Cardiac muscle cell (in vitro differentiated cells and primary cell): ENCODE data around the gene FAM76A. TPM values are rescaled to one million over a fixed set of nuclear protein-coding genes. Genes with fewer than 3 reads are reported as not detected.
"Not testable (repeated sequence)": the region's sequence is repeated elsewhere in the genome, so short reads cannot be mapped to it uniquely, and the experiment has no call there.

Source experiments
- DNase-seq, 2 donors: peaks; one replicate each; pipeline versions ENCODE4 v3.0.0 to v3.0.0-alpha.2; 2010 to 2017; ENCODE audit warnings: low read depth in 1 of 2, low spot score in 1 of 2
- H3K27ac ChIP-seq: fragments of 200-600 bp; sonication (generic); 2 replicates; pipeline ENCODE4 v1.5.1; 2016
- H3K27me3 ChIP-seq: fragments of 200-600 bp; sonication (generic); 2 replicates; pipeline ENCODE4 v1.6.0; 2016; ENCODE audit warnings: control low read depth
- H3K36me3 ChIP-seq: fragments of 200-600 bp; sonication (generic); 2 replicates; pipeline ENCODE4 v1.5.1; 2016; ENCODE audit warnings: control low read depth
- H3K4me1 ChIP-seq: fragments of 200-600 bp; sonication (generic); 2 replicates; pipeline ENCODE4 v1.8.1; 2017; ENCODE audit warnings: low read depth, mild to moderate bottlenecking, mixed run types
- H3K4me3 ChIP-seq: fragments of 200-600 bp; sonication (generic); 2 replicates; pipeline ENCODE4 v1.5.1; 2016; ENCODE audit warnings: mild to moderate bottlenecking
- H3K9me3 ChIP-seq: fragments of 200-600 bp; sonication (generic); 2 replicates; pipeline ENCODE4 v1.5.1; 2017; ENCODE audit warnings: low read depth, mild to moderate bottlenecking, control low read depth
- polyA plus RNA-seq: library from polyadenylated mRNA; unstranded; fragments of >200 nt; fragmentation: Nextera tagmentation; extraction: Ambion mirVana; gene quantifications from 2 replicates; pipeline ENCODE4 v1.2.1, GENCODE V29; 2016
- total RNA-seq: library from RNA; depleted of rRNA; stranded (reverse); fragments of >200 nt; gene quantifications from 2 replicates; pipeline ENCODE4 v1.2.3, GENCODE V29; 2016
- TF ChIP-seq, protein P1 (sequence below): IDR thresholded peaks from 2 replicates; pipeline ENCODE4 v1.5.1; 2012; ENCODE audit warnings: low read depth, mild to moderate bottlenecking, low read length

The FAM76A gene
- total and polyA plus RNA-seq, 2 experiments from 2014 or later: 3.5 to 13.4 TPM

DNA sequence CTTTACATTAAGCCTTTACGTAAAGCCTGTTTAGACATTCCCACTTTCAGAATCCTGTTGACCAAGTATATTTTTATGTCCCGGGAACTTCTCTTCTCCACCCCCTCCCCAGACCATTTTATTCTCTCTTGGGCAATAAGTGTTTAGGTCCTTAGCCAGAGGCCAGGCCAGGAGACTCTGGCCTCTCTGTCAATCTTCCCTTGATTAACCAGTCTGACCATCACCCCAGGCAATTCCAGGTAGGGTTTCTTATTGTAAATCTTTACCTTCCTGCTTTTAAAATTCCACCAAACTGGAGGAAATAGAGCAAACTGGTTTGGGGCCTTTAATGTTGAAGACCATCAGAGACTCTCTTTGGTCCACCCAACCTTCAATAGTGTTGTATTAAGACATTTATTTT lies 41.6 kb upstream of the FAM76A start:
- TF ChIP-seq, protein P1, sequence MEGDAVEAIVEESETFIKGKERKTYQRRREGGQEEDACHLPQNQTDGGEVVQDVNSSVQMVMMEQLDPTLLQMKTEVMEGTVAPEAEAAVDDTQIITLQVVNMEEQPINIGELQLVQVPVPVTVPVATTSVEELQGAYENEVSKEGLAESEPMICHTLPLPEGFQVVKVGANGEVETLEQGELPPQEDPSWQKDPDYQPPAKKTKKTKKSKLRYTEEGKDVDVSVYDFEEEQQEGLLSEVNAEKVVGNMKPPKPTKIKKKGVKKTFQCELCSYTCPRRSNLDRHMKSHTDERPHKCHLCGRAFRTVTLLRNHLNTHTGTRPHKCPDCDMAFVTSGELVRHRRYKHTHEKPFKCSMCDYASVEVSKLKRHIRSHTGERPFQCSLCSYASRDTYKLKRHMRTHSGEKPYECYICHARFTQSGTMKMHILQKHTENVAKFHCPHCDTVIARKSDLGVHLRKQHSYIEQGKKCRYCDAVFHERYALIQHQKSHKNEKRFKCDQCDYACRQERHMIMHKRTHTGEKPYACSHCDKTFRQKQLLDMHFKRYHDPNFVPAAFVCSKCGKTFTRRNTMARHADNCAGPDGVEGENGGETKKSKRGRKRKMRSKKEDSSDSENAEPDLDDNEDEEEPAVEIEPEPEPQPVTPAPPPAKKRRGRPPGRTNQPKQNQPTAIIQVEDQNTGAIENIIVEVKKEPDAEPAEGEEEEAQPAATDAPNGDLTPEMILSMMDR: no peak
- H3K36me3 ChIP-seq: no peaks in the 10 kb centered on the region
- no peak overlapping the region for H3K4me3 ChIP-seq
- no peaks in the 10 kb centered on the region for H3K4me1 ChIP-seq
- no peaks in the 10 kb centered on the region for H3K27me3 ChIP-seq
- no peak for DNase-seq
- H3K27ac ChIP-seq: no peak overlapping the region
- H3K9me3 ChIP-seq: no peaks in the 10 kb centered on the region

DNA sequence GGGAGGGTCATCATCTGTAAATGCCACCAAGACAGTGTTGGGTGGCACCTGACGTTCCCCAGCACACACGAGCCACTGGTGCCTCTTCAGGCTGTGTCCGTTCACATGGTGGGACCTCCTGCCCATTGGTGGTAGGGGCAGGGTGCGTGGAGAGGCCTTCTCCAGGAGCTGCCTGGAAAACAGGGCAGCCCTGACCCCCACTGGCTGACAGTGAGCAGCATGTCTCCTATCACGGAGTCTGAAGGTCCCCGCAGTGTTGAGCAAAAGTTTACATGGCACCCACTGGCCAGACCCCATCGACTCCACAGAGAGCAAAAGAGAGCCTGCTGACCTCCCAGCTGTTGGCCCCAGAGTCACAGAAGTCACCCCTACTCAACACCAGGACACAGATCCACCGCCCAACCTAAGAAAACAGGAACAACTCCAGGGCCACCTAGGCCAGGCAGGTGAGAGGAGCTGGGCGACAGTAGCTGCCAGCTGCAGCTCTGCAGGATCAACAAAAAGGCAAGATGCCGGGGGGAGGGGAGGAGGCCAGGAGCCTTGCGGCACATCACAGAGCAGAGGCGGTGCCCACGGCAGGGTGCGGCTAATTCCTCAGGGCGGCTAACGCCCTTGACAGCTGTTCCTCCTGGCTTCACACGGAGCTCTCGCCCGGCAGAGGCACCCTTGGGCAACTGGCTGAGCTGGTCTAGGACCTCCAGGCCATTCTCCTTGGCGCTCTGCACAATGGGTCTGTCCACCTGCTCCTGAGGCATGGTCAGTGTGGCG lies 39.4 kb upstream of the FAM76A start:
- H3K27me3 ChIP-seq: no peaks in the 10 kb centered on the region
- TF ChIP-seq, protein P1: no peak
- no peak for DNase-seq
- no peaks in the 10 kb centered on the region for H3K36me3 ChIP-seq
- H3K4me1 ChIP-seq: no peaks in the 10 kb centered on the region
- no peak overlapping the region for H3K4me3 ChIP-seq
- H3K9me3 ChIP-seq: no peaks in the 10 kb centered on the region
- H3K27ac ChIP-seq: no peak overlapping the region

- Histone ChIP-seq H3K4me3 (no peak overlapping the region), H3K36me3 (no peaks in the 10 kb centered on the region), H3K27me3 (no peaks in the 10 kb centered on the region), H3K9me3 (no peaks in the 10 kb centered on the region), H3K4me1 (no peaks in the 10 kb centered on the region), H3K27ac (no peak overlapping the region)
- TF ChIP-seq, protein P1: no peak
- DNase-seq: no peak
Measured at GRCh38 chr1:27687906-27688305, 37.9 kb upstream of the FAM76A start.

GRCh38 chr1:27689423-27690173 lies 36.2 kb upstream of the FAM76A start:
- Histone ChIP-seq H3K4me3 (no peak overlapping the region), H3K4me1 (no peaks in the 10 kb centered on the region), H3K27ac (no peak overlapping the region), H3K9me3 (no peaks in the 10 kb centered on the region), H3K36me3 (no peaks in the 10 kb centered on the region), H3K27me3 (no peaks in the 10 kb centered on the region)
- peak in 1 of 2 donors; percentile 64 for DNase-seq
- TF ChIP-seq, protein P1: no peak

GRCh38 chr1:27690183-27690582 lies 35.6 kb upstream of the FAM76A start:
- Histone ChIP-seq H3K27me3 (no peaks in the 10 kb centered on the region), H3K4me1 (no peaks in the 10 kb centered on the region), H3K9me3 (no peaks in the 10 kb centered on the region), H3K4me3 (no peak overlapping the region), H3K27ac (no peak overlapping the region), H3K36me3 (no peaks in the 10 kb centered on the region)
- TF ChIP-seq, protein P1: no peak
- DNase-seq: no peak

- not testable (repeated sequence) for DNase-seq, H3K4me1 ChIP-seq, H3K27ac ChIP-seq, H3K4me3 ChIP-seq, H3K9me3 ChIP-seq, H3K36me3 ChIP-seq, H3K27me3 ChIP-seq
Measured at GRCh38 chr1:27696835-27697234, 28.9 kb upstream of the FAM76A start.
